Measurements from ENCODE around the gene DENND1A.

DNA sequence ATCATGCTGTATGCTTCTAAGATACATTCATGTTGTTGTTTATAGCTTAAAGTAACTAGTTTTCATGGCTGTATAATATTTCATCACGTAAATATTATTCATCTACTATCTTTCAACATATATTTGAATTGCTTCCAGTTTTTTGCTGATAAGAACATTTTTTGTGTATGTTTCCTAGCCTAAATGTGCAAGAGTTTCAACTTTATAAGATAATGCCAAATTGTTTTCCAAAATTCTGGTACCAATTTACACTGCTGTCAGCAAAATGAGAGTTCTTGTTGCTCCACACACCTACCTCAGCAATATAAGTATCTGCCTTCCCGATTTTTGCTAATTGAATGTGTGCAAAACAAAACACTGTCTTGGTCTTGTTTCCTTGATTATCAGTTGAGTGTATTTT lies 395.6 kb downstream of the DENND1A start:
- TF ChIP-seq, protein P1, sequence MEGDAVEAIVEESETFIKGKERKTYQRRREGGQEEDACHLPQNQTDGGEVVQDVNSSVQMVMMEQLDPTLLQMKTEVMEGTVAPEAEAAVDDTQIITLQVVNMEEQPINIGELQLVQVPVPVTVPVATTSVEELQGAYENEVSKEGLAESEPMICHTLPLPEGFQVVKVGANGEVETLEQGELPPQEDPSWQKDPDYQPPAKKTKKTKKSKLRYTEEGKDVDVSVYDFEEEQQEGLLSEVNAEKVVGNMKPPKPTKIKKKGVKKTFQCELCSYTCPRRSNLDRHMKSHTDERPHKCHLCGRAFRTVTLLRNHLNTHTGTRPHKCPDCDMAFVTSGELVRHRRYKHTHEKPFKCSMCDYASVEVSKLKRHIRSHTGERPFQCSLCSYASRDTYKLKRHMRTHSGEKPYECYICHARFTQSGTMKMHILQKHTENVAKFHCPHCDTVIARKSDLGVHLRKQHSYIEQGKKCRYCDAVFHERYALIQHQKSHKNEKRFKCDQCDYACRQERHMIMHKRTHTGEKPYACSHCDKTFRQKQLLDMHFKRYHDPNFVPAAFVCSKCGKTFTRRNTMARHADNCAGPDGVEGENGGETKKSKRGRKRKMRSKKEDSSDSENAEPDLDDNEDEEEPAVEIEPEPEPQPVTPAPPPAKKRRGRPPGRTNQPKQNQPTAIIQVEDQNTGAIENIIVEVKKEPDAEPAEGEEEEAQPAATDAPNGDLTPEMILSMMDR (IDR thresholded peaks at IDR 0.05): no peak
- no peak for TF ChIP-seq POLR2A (IDR thresholded peaks at IDR 0.05)

All from right lobe of liver (tissue), 4 donors.